SK-N-MC (cell line): ENCODE measurements around the gene NES.

ENCODE experiments used
- EZH2 ChIP-seq: fragments of 200-600 bp; sonication (generic); IDR thresholded peaks from one replicate; pipeline ENCODE4 v1.6.1; 2017; ENCODE audit warnings: antibody characterized with exemption
- FOXP2 ChIP-seq: optimal IDR thresholded peaks from 2 replicates; pipeline ENCODE3; 2011; ENCODE audit warnings: mild to moderate bottlenecking, moderate library complexity; ENCODE audit not compliant: insufficient read depth; ENCODE audit errors: extremely low read length, control extremely low read depth
- POLR2AphosphoS5 ChIP-seq: IDR thresholded peaks from 2 replicates; pipeline ENCODE4 v1.6.1; 2012; ENCODE audit warnings: mild to moderate bottlenecking, low read depth, low read length, borderline replicate concordance

DNA sequence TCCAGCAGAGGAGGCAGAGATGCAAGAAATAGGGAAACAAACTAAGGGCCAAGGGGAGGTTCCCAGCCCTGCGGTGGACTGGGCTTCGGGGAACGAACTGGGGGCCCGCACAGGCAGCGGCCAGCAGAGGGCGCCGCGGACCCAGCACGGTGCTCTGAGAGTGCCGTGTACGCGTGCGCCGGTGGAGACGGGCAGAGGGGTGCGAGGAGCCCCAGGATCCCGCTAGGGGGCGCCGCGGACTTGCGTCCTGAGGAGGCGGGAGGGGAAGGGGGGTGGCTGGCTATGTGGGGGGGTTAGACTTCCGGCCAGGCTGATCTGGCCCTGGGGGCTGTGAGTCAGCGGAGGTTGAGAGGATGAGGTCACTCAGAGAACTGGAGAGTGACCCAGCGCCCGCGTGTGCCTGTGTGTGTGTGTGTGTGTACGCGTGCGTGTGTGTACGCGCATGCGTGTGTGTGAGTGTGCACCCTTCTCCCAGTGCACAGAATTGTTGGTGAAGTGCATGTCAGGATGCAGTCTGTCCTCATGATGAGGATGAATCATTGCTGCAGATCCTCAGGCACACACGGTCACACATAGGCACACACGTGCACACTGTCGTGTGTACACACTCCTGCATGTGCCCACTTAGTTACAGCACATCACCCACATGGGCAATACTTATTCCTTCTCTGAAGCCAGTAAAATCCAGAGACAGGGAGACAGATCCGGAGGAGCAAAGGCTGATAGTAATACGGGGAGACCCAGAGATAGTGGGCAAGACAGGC, 17.0 kb downstream of the NES start:
- TF ChIP-seq EZH2 (no peak), POLR2AphosphoS5 (no peak), FOXP2 (no peak)
